DND-41 (cell line): ENCODE data around the gene CDC14A.

ENCODE experiments used
- CTCF ChIP-seq: IDR thresholded peaks from 2 replicates; pipeline ENCODE4 v1.5.1; 2012; ENCODE audit warnings: borderline replicate concordance, low read length, moderate library complexity, mild to moderate bottlenecking; ENCODE audit not compliant: poor library complexity, severe bottlenecking; ENCODE audit errors: extremely low read depth
- EZH2 ChIP-seq: IDR thresholded peaks from 3 replicates; pipeline ENCODE4 v1.6.1; 2012; ENCODE audit warnings: borderline replicate concordance, low read depth, mild to moderate bottlenecking, moderate library complexity, low read length, inconsistent platforms; ENCODE audit not compliant: severe bottlenecking

- no peak for TF ChIP-seq CTCF
- no peak for TF ChIP-seq EZH2
These were observed 130.9 kb downstream of the CDC14A start for GRCh38 chr1:100483230-100483629.
